Activated CD4-positive, CD25-positive, alpha-beta regulatory T cell (primary cell): ENCODE results near the gene WDR31.
"Not testable (repeated sequence)": the region's sequence is repeated elsewhere in the genome, so short reads cannot be mapped to it uniquely, and the experiment has no call there.

ENCODE experiments used
- DNase-seq, 4 experiments: peaks; one replicate each; lab custom pipeline; 2025; lab: John Stamatoyannopoulos, UW

The WDR31 gene

GRCh38 chr9:113368982-113369854 lies 29.1 kb upstream of the WDR31 start:
- DNase-seq = no peak

DNA sequence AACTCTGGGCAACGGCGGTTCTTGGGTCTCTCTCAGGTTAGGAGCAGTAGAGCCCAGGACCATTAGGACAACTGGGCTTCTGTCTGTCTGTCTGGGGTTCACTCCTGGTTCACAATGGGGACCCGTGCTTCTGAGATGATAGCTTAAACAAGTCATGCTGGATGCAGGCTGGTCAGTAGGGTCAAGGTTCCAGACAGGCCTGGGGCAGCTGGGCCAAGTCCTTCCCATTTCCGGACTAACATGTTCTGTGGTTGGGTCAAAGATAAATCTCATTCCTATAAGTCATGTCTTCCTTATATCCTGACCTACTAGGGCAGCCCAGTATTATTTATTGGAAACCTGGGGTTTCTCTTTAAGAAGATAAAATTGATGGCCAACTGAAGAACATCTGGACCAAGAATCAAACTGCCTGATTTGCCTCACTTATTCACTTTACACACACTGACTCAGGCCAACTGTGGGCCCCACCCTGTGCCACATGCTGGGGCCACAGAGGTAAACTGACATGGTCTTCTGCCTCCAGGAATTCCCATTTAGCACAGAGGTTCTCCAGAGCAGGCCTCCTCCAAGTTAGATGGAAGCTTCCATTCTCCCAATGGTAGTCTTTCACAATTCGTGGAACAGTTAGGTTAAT lies 28.4 kb upstream of the WDR31 start:
- DNase-seq = no peak

DNA sequence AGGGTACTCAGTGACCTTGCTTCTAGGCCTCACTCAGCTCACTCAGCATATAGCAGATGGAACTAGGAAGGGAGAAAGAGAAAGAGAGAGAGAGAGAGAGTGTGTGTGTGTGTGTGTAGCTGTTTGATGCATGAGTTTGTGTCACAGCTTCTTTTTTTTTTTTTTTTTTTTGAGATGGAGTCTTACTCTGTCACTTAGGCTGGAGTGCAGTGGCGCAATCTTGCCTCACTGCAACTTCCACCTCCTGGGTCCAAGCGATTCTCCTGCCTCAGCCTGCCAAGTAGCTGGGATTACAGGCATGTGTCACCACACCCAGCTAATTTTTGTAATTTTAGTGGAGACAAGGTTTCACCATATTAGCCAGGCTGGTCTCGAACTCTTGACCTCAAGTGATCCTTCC lies 25.6 kb upstream of the WDR31 start:
- DNase-seq = not testable (repeated sequence)

DNA sequence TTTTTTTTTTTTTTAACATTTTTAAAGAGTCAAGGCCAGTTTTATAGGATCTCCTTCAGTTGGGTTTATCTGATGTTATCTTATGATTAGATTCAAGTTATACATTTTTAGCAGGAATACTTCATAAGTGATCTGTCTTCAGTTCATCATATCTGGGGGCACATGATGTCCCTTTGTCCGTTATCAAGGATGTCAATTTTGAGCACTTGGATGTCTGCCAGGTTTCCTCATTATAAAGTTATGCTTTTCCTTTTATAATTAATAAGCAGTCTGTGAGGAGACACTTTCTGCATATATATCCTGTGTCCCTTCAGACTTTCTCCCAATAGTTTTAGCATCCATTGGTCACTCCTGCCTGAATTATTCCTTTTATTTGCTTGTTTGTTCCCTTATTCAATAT lies 24.9 kb upstream of the WDR31 start:
- DNase-seq = no peak

GRCh38 chr9:113363336-113363735 lies 23.3 kb upstream of the WDR31 start:
- DNase-seq = no peak

DNA sequence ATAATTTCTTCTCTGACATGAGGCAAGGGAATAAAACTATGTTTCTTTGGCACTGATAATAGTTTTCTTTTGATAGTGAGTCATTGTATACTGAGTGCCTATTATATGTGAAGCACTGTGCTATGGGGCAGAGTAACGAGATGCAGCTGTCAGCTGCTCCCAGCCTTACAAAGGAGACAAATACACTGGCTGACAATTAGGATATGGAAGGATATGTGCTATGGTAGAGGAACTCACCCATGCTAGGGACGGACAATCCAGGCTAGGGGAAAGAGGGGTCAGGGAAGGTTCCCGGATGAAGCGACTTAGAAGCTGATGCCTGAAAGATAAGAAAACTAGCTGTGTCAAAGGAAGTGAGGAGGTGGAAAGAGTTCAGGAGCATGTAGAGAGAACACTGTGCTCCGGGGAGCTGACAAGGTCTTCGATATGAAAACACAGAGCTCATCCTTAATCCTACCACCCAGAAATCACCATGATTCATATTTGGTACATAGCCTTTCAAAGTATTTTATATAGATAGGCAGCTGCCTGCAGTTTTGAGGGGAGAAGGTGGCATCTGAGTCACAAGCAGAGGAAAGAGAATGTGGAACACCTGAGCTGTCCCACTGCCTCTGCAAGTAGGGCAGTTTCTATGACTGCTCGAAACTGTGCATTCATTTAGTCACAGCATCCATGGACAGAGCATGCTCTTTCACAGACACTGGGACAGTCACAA lies 21.4 kb upstream of the WDR31 start:
- DNase-seq = no peak

DNA sequence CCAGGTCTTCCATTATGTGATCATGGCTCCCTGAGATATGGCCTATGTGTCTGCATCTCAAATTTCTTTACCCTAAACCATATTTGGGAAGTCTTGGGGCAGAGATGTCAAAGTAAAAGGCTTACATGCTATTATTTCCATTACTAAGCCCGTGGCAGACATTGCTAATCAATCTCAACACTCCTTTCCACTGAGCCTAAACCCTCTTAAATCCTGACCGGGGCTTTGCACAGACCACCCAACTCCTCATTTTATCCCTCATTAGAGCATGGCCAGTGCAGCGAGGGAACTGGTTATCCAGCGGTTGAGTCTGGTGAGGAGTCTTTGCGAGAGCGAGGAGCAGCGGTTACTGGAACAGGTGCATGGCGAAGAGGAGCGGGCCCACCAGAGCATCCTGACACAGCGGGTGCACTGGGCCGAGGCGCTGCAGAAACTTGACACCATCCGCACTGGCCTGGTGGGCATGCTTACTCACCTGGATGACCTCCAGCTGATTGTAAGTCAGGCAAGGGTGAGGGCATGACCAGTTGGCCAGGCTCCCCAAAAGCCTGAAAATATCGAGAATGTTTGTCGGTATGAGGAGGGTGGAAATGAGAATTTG lies 20.3 kb upstream of the WDR31 start:
- DNase-seq = no peak

DNA sequence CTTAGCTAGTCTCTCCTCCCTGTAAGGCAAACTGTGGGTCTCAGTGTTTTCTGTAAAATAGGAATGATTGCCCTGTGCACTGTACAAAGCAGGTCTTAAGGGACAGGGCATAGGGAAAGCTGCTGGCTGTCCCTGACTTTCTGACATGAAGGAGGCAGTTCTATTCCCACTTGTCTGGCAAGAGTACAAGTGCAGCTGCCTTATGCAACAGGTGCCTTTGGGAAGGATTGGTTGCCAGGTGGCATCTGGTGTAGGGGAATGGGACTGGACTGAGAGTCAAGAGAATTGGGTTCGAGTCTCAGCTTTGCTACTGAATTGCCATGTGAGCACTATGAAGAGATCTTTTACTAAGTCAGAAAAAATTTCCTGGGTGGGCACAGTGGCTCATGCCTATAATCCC lies 19.3 kb upstream of the WDR31 start:
- no peak for DNase-seq

- no peak for DNase-seq
Measured at GRCh38 chr9:113356686-113357292, 16.7 kb upstream of the WDR31 start.

DNA sequence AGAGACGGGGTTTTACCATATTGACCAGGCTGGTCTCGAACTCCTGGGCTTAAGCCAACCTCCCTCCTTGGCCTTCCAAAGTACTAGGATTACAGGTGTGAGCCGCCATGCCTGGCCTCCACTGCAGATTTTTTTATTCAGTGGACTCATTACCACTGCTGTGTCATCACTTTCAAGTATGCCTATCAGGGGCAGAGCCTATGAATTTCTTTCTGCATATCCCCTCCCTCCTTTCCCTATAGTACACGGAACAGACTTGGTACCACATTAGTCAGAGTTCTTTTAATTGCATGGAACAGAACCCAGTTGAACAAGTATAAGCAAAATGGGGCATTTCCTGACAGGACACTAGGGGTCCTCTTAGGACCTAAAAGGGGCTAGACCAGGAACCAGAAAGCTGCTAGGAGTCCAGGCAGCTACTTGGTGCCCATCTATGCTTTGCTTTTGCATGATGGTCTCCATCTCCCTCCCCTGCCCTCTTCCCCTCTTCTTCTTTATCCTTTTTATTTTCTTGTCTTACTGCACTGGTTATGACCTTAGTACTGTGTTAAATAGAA lies 15.0 kb upstream of the WDR31 start:
- DNase-seq = no peak

DNA sequence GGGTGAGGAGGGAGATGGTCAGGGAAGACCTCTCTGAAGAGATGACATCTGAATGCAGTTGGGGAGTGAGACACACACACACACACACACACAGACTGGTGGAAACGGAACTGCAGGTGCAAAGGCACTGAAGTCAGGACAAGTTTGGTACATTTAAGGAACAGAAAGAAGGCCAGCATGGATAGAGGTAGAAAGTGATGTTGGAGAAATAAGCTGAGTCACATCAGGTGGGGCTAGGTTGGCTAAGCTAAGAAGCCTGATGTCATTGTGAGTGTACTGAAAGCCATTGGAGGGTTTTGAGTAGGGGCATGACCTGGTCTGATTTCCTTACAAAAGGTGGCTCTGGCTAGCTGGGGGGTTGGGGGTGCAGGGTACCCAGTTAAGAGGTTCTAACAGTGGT lies 12.3 kb upstream of the WDR31 start:
- no peak for DNase-seq

GRCh38 chr9:113352006-113352405 lies 11.9 kb upstream of the WDR31 start:
- no peak for DNase-seq

- DNase-seq = no peak
Measured at GRCh38 chr9:113350937-113351336, 10.9 kb upstream of the WDR31 start.

DNA sequence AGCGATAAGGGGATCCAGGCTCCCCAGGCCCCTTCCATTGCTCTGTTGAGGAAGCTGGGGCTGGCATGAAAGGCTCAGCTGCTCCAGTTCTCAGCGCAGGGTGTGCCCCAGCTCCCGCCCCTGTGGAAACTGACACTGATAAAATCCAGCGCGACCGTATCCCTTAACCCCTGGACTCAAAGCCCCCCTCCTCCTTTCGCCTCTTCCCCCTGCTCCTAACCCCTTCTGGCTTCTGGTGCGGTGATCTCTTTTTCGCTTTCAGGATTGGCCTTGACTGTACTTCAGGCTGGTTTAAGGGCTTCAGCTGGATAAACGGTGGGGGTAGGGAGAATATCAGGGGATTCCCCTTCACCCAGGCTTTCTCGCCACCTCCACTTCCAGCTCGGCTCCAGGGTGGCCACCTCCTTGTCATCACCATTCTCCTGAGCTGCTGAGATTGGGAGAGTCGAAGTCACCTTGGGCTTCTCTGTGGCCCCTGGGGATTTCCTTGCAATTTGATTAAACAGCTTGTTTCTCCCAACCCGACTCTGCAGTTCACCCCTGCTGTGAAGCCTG lies 10.1 kb upstream of the WDR31 start:
- DNase-seq = no peak

GRCh38 chr9:113349445-113350094 lies 9.5 kb upstream of the WDR31 start, which contains the start of gene BSPRY:
TSS of gene BSPRY (plus strand) at chr9:113349541. CDS start at chr9:113349580, 39 bp downstream.
- DNase-seq = peak in 2 of 4 experiments; percentile 6 to 10

DNA sequence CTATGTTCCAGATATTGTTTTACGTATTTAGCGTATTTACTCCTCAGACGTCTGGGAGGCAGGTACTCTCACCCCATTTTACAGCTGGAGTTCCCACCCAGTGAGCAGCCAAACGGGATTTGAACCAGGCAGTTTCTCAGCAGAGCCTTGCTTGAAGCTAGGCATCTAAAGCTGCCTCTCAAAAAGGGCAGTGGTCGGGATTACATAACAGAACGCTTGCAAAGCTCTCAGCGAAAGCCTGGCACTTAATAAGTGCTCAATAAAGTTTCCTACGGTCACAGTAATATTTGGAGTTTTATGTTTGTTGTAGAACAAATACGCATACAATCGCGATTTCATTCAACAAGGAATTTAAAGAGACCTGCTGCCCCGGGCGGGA lies 9.0 kb upstream of the WDR31 start:
- DNase-seq = no peak

GRCh38 chr9:113348437-113348836 lies 8.4 kb upstream of the WDR31 start:
- no peak for DNase-seq

DNA sequence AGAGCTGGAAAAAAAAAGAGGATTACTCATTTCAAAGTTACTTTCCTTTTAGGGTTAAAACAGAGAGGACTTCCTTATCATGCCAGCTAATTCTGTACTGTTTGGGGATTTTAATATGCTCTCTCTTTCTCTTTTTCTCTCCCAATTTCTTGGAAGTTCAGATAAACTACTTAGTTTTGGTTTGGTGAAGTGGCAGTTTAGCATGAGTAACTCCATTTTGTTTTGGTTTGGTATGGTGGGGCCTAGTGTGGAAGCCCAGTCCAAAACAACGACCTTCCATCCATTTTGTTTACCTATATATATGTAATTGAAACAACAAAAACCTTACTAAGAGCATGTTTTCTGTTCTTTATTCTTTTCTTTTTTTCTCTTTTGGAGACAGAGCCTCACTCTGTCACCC lies 5.6 kb upstream of the WDR31 start:
- DNase-seq = no peak

DNA sequence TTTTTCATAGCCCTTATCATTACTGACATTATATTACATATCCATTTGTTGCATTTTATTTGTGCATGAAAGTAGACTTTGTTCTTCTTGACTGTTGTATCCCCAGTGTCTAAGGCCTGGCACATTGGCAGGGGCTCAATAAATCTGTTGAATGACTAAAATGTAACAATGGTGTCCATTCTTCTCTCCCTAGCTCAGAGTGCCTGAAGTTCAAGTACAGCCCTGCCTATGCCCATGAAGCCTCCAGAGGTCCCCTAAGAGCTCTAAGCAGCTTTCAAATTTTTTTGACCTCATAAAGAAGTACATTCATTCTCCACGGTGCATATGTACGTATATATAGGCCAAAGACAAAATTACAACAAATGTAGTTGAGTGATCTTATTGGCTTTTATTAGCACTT lies 5.1 kb upstream of the WDR31 start:
- DNase-seq = no peak

DNA sequence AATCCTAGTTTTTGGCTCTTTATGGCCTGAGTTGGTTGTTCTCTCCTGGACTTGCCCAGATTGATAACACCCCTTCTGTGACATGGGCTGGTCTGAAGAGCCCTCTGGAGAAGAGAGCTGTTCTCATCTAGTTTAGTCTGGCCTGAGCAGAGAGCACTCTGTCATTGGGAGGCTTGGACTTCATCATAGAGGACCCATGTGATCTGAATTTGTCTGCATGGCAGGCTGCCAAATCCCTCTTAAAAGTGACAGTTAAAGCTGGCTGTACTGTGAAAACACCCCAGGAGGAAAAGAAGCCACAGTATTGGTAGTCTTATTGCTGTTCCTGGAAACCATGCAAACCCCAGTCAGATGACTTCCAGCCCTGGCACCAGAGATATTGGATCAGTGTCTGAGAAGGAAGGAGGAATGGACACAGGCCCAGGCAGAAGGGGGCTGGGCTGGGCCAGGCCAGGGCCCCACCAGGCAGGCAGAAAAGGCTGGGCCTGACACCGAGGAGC lies 3.7 kb upstream of the WDR31 start:
- no peak for DNase-seq
